SK-N-SH (cell line): ENCODE results near the gene ASAP3. TPM values are rescaled to one million over a fixed set of nuclear protein-coding genes. Genes with fewer than 3 reads are reported as not detected.

Experiments
- CTCF ChIA-PET: fragments of 300-600, 350-600 bp; formaldehyde crosslinking; extraction: SDS; loops from one replicate; lab custom pipeline; 2021; lab: Yijun Ruan, JAX
- POLR2A ChIA-PET: fragments of 350-600 bp; sonication (Branson Sonifier 250); formaldehyde crosslinking; extraction: SDS; loops from one replicate; lab custom pipeline; 2020; ENCODE audit warnings: antibody characterized with exemption, inconsistent platforms; lab: Yijun Ruan, JAX
- DNase-seq: peaks from one replicate; pipeline ENCODE4 v3.0.0; 2012
- H2AFZ ChIP-seq: fragments of 200-600 bp; sonication (generic); 2 replicates; pipeline ENCODE4 v1.8.1; 2016; ENCODE audit warnings: antibody characterized with exemption, mild to moderate bottlenecking, low read depth
- H3F3A ChIP-seq: fragments of 200-600 bp; sonication (generic); replicated peaks from 2 replicates; pipeline ENCODE3; 2016; ENCODE audit warnings: antibody characterized with exemption, mild to moderate bottlenecking; ENCODE audit not compliant: insufficient read depth
- H3K27ac ChIP-seq, 2 experiments: fragments of 200-500 bp in 1 of 2; fragments of 200-600 bp in 1 of 2; sonication (Bioruptor generic) in 1 of 2; sonication (generic), shearing (Covaris generic) in 1 of 2; 2 replicates each; pipeline versions ENCODE4 v1.5.1 to v1.6.1; 2014 to 2016; ENCODE audit warnings: low read depth in 2 of 2, inconsistent platforms in 1 of 2, low read length in 1 of 2, mild to moderate bottlenecking in 1 of 2, mixed read lengths in 1 of 2
- H3K27me3 ChIP-seq: fragments of 200-600 bp; sonication (generic), shearing (Covaris generic); 2 replicates; pipeline ENCODE4 v1.6.1; 2016; ENCODE audit warnings: mixed run types; ENCODE audit not compliant: insufficient read depth
- H3K36me3 ChIP-seq, 2 experiments: fragments of 200-500 bp in 1 of 2; fragments of 200-600 bp in 1 of 2; sonication (Bioruptor generic) in 1 of 2; sonication (generic) in 1 of 2; replicated peaks in 1 of 2; 2 replicates each; pipeline versions ENCODE3 to v1.5.1; 2014 to 2016; ENCODE audit warnings: low read length in 1 of 2, mild to moderate bottlenecking in 1 of 2; ENCODE audit not compliant: insufficient read depth in 2 of 2, control insufficient read depth in 1 of 2
- H3K4me1 ChIP-seq, 2 experiments: fragments of 200-500 bp in 1 of 2; fragments of 200-600 bp in 1 of 2; sonication (Bioruptor generic) in 1 of 2; sonication (generic), shearing (Covaris generic) in 1 of 2; 2 replicates each; pipeline versions ENCODE4 v1.5.1 to v1.6.1; 2014 to 2016; ENCODE audit warnings: low read depth in 1 of 2, low read length in 1 of 2, mixed run types in 1 of 2; ENCODE audit not compliant: insufficient read depth in 2 of 2, control insufficient read depth in 1 of 2
- H3K4me2 ChIP-seq: fragments of 200-600 bp; sonication (generic), shearing (Covaris generic); 2 replicates; pipeline ENCODE4 v1.6.1; 2017; ENCODE audit warnings: mixed run types
- H3K4me3 ChIP-seq, 2 experiments: fragments of 200-500 bp in 1 of 2; fragments of 200-600 bp in 1 of 2; sonication (Bioruptor generic) in 1 of 2; sonication (generic), shearing (Covaris generic) in 1 of 2; 2 replicates each; pipeline versions ENCODE4 v1.5.1 to v1.8.1; 2014 to 2016; ENCODE audit warnings: low read depth in 2 of 2, inconsistent platforms in 1 of 2, low read length in 1 of 2, mild to moderate bottlenecking in 1 of 2, mixed read lengths in 1 of 2, moderate library complexity in 1 of 2
- H3K79me2 ChIP-seq: fragments of 200-600 bp; sonication (generic); 2 replicates; pipeline ENCODE4 v1.8.1; 2017; ENCODE audit warnings: mild to moderate bottlenecking; ENCODE audit not compliant: insufficient read depth
- H3K9ac ChIP-seq: fragments of 200-600 bp; sonication (generic); 2 replicates; pipeline ENCODE4 v1.6.1; 2017; ENCODE audit warnings: mixed run types
- H3K9me2 ChIP-seq: fragments of 200-600 bp; sonication (generic); 2 replicates; pipeline ENCODE4 v1.6.1; 2017; ENCODE audit warnings: mixed run types
- H3K9me3 ChIP-seq: fragments of 200-600 bp; sonication (generic); 2 replicates; pipeline ENCODE4 v1.6.1; 2017; ENCODE audit warnings: mixed run types, mild to moderate bottlenecking, moderate library complexity
- H4K20me1 ChIP-seq: fragments of 200-600 bp; sonication (generic); 2 replicates; pipeline ENCODE4 v1.6.1; 2017; ENCODE audit warnings: mild to moderate bottlenecking, mixed run types; ENCODE audit not compliant: insufficient read depth
- ELF1 ChIP-seq: IDR thresholded peaks from 2 replicates; pipeline ENCODE4 v1.4.0; 2012
- EP300 ChIP-seq, 2 experiments: IDR thresholded peaks; 2 replicates each; pipeline versions ENCODE4 v1.4.0 to v1.6.1; 2012; ENCODE audit warnings: borderline replicate concordance in 1 of 2, low read depth in 1 of 2, low read length in 1 of 2
- EZH2phosphoT487 ChIP-seq: fragments of 200-600 bp; sonication (generic); IDR thresholded peaks from 2 replicates; pipeline ENCODE4 v1.6.1; 2017; ENCODE audit warnings: low read depth, mixed run types, mild to moderate bottlenecking, antibody characterized with exemption, moderate library complexity, borderline replicate concordance
- FOXJ3 ChIP-seq: sonication (generic); formaldehyde crosslinking; IDR thresholded peaks from 2 replicates; pipeline ENCODE4 v1.5.1; 2020; ENCODE audit warnings: mild to moderate bottlenecking, missing genetic modification reagents
- GATA2 ChIP-seq: sonication (generic); formaldehyde crosslinking; IDR thresholded peaks from 2 replicates; pipeline ENCODE4 v1.5.0; 2020; ENCODE audit warnings: mild to moderate bottlenecking, missing genetic modification reagents
- JUND ChIP-seq: IDR thresholded peaks from 2 replicates; pipeline ENCODE4 v1.4.0; 2012
- MEF2A ChIP-seq: IDR thresholded peaks from 2 replicates; pipeline ENCODE4 v1.4.0; 2012; ENCODE audit warnings: low read depth, borderline replicate concordance
- NFIC ChIP-seq: IDR thresholded peaks from 2 replicates; pipeline ENCODE4 v1.4.0; 2012; ENCODE audit warnings: borderline replicate concordance
- NRF1 ChIP-seq: IDR thresholded peaks from 2 replicates; pipeline ENCODE4 v1.6.1; 2012; ENCODE audit warnings: low read depth, mild to moderate bottlenecking, low read length
- RAD21 ChIP-seq: IDR thresholded peaks from 2 replicates; pipeline ENCODE4 v1.6.1; 2012; ENCODE audit warnings: mild to moderate bottlenecking, low read length
- RFX5 ChIP-seq: IDR thresholded peaks from 2 replicates; pipeline ENCODE4 v1.6.1; 2012; ENCODE audit warnings: mild to moderate bottlenecking, improper control_type of control experiment, low read length
- RXRA ChIP-seq: IDR thresholded peaks from 2 replicates; pipeline ENCODE4 v1.4.0; 2012; ENCODE audit warnings: low read depth, mild to moderate bottlenecking, borderline replicate concordance
- SMC3 ChIP-seq: IDR thresholded peaks from 2 replicates; pipeline ENCODE4 v1.6.1; 2012; ENCODE audit warnings: low read depth, low read length, improper control_type of control experiment
- YY1 ChIP-seq: IDR thresholded peaks from 2 replicates; pipeline ENCODE4 v1.4.0; 2012; ENCODE audit warnings: low read depth, mild to moderate bottlenecking
- WGBS: methylation state at CpG from one replicate; pipeline ENCODE4 v1.1.6; 2017; ENCODE audit warnings: low lambda C conversion rate; 5-methylcytosine and 5-hydroxymethylcytosine counted together
- polyA plus RNA-seq, 3 experiments: library from polyadenylated mRNA; depleted of rRNA; stranded (reverse); fragments of >200 nt; gene quantifications; 2 replicates each; pipeline ENCODE4 v1.2.3, GENCODE V29; 2012
- TF ChIP-seq, protein P1 (sequence below): IDR thresholded peaks from 2 replicates; pipeline ENCODE4 v1.4.0; 2012; ENCODE audit warnings: low read depth, borderline replicate concordance
- TF ChIP-seq, protein P2 (sequence below): IDR thresholded peaks from 2 replicates; pipeline ENCODE4 v1.4.0; 2012; ENCODE audit warnings: low read depth, borderline replicate concordance
- TF ChIP-seq, protein P3 (sequence below): fragments of 200-600 bp; sonication (generic); IDR thresholded peaks from 2 replicates; pipeline ENCODE4 v1.6.1; 2017; ENCODE audit warnings: antibody characterized with exemption, mild to moderate bottlenecking, moderate library complexity
- TF ChIP-seq, protein P4 (sequence below): fragments of 150-350 bp; IDR thresholded peaks from 2 replicates; pipeline ENCODE4 v1.6.1; 2017; ENCODE audit warnings: antibody characterized with exemption, low read length, low read depth, borderline replicate concordance
- TF ChIP-seq, protein P5 (sequence below): IDR thresholded peaks from 2 replicates; pipeline ENCODE4 v1.4.0; 2012; ENCODE audit warnings: low read depth

ASAP3 gene
- polyA plus RNA-seq, 1 of the 3 experiments (the other 2 are of a cell fraction): 19.6 TPM

DNA sequence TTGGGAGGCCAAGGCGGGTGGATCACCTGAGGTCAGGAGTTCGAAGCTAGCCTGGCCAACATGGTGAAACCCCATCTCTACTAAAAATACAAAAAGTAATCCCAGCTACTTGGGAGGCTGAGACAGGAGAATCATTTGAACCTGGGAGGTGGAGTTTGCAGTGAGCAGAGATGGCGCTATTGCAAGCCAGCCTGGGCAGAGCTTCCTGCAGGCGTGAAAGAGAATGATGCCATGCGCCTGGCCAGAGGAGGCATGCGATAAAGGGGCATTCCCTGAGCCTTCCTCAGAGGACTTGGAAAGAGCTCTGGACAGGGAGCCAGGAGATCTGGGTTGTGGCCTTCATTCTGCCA, 43.9 kb upstream of the ASAP3 start:
- Histone ChIP-seq H3K36me3 (no peaks in the 10 kb centered on the region), H3K4me2 (0 out of 2 replicates have a peak overlapping the region, but pooled peaks have one; percentile 19), H3K27me3 (no peaks in the 10 kb centered on the region), H3K9me2 (no peaks in the 10 kb centered on the region), H3K9ac (no peak overlapping the region), H3K79me2 (no peaks in the 10 kb centered on the region), H3K4me1 (peaks cover 11 to 38% of the 10 kb centered on the region in 2 experiments; a peak in 3 of 4 replicates), H3K27ac (no peak overlapping the region), H2AFZ (peak overlapping the region; percentile 53; the same call in 1 of the 2 replicates), H3K9me3 (no peaks in the 10 kb centered on the region), H3K4me3 (no peak overlapping the region), H4K20me1 (no peaks in the 10 kb centered on the region), H3F3A (peaks cover 17% of the 10 kb centered on the region)
- POLR2A ChIA-PET: no interaction called here
- no peak for DNase-seq
- no peak for TF ChIP-seq RFX5
- no peak for TF ChIP-seq RXRA
- no peak for TF ChIP-seq RAD21
- TF ChIP-seq FOXJ3: no peak
- TF ChIP-seq, protein P1, sequence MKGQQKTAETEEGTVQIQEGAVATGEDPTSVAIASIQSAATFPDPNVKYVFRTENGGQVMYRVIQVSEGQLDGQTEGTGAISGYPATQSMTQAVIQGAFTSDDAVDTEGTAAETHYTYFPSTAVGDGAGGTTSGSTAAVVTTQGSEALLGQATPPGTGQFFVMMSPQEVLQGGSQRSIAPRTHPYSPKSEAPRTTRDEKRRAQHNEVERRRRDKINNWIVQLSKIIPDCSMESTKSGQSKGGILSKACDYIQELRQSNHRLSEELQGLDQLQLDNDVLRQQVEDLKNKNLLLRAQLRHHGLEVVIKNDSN: no peak
- TF ChIP-seq NFIC: no peak
- no peak for TF ChIP-seq JUND
- TF ChIP-seq, protein P2, sequence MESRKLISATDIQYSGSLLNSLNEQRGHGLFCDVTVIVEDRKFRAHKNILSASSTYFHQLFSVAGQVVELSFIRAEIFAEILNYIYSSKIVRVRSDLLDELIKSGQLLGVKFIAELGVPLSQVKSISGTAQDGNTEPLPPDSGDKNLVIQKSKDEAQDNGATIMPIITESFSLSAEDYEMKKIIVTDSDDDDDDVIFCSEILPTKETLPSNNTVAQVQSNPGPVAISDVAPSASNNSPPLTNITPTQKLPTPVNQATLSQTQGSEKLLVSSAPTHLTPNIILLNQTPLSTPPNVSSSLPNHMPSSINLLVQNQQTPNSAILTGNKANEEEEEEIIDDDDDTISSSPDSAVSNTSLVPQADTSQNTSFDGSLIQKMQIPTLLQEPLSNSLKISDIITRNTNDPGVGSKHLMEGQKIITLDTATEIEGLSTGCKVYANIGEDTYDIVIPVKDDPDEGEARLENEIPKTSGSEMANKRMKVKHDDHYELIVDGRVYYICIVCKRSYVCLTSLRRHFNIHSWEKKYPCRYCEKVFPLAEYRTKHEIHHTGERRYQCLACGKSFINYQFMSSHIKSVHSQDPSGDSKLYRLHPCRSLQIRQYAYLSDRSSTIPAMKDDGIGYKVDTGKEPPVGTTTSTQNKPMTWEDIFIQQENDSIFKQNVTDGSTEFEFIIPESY: no peak
- no peak for TF ChIP-seq SMC3
- no peak for TF ChIP-seq ELF1
- TF ChIP-seq GATA2 (CRISPR knock-in tag): no peak
- CTCF ChIA-PET: interaction anchor here (1.8 to 29.7 kb wide), 6 partner anchors 12 to 124 kb away, joined by 5 to 503 read pairs (median 12); no protein-coding TSS in a partner anchor
- WGBS: 94% methylated on average over 6 of the region's 6 CpGs

DNA sequence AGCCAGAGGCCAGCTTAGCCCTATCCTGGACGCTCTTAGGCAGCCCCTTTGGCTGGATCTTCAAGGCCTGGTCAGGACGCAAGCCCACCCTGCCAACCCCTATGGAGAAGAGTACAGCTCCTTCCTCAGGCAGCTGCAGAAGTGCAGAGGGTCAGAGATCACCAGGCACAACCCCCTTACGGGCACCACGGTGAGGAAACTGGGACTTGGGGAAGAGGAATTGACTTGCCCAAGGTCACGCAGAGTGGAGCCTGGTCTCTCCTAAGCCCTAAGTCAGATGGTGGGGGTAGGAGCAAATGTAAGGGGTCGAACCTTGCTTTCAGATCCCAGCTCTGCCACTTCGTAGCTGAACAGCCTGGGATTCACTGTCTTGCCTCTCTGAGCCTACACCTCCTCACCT, 43.4 kb upstream of the ASAP3 start:
- ChIA-PET CTCF (interaction anchor here (1.8 to 29.7 kb wide), 5 partner anchors 13 to 111 kb away, joined by 5 to 503 read pairs (median 19); no protein-coding TSS in a partner anchor), POLR2A (no interaction called here)
- no peaks in the 10 kb centered on the region for H3K9me3 ChIP-seq
- no peak for DNase-seq
- WGBS: 93% methylated on average over 4 of the region's 7 CpGs
- H2AFZ ChIP-seq: no peak overlapping the region
- H3K9ac ChIP-seq: no peak overlapping the region
- no peak overlapping the region for H3K4me2 ChIP-seq
- peaks cover 12% of the 10 kb centered on the region for H3F3A ChIP-seq
- no peak overlapping the region for H3K4me3 ChIP-seq
- H3K4me1 ChIP-seq: peaks cover 11 to 36% of the 10 kb centered on the region in 2 experiments; a peak in 3 of 4 replicates
- no peaks in the 10 kb centered on the region for H3K9me2 ChIP-seq
- no peak overlapping the region for H3K27ac ChIP-seq
- H3K27me3 ChIP-seq: no peaks in the 10 kb centered on the region
- no peaks in the 10 kb centered on the region for H3K36me3 ChIP-seq
- no peaks in the 10 kb centered on the region for H4K20me1 ChIP-seq
- no peaks in the 10 kb centered on the region for H3K79me2 ChIP-seq
- TF ChIP-seq, protein P1: no peak
- TF ChIP-seq ELF1 (no peak), NRF1 (no peak), EP300 (IDR thresholded peaks at IDR 0.05; ENCODE audit: borderline replicate concordance in 1 of 2, low read depth in 1 of 2, low read length in 1 of 2) (no peak), EZH2phosphoT487 (no peak), MEF2A (no peak), FOXJ3 (no peak), YY1 (no peak)
- TF ChIP-seq, protein P3, sequence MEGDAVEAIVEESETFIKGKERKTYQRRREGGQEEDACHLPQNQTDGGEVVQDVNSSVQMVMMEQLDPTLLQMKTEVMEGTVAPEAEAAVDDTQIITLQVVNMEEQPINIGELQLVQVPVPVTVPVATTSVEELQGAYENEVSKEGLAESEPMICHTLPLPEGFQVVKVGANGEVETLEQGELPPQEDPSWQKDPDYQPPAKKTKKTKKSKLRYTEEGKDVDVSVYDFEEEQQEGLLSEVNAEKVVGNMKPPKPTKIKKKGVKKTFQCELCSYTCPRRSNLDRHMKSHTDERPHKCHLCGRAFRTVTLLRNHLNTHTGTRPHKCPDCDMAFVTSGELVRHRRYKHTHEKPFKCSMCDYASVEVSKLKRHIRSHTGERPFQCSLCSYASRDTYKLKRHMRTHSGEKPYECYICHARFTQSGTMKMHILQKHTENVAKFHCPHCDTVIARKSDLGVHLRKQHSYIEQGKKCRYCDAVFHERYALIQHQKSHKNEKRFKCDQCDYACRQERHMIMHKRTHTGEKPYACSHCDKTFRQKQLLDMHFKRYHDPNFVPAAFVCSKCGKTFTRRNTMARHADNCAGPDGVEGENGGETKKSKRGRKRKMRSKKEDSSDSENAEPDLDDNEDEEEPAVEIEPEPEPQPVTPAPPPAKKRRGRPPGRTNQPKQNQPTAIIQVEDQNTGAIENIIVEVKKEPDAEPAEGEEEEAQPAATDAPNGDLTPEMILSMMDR: no peak
- TF ChIP-seq, protein P4, sequence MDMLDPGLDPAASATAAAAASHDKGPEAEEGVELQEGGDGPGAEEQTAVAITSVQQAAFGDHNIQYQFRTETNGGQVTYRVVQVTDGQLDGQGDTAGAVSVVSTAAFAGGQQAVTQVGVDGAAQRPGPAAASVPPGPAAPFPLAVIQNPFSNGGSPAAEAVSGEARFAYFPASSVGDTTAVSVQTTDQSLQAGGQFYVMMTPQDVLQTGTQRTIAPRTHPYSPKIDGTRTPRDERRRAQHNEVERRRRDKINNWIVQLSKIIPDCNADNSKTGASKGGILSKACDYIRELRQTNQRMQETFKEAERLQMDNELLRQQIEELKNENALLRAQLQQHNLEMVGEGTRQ: no peak
- TF ChIP-seq, protein P2: no peak
- TF ChIP-seq, protein P5, sequence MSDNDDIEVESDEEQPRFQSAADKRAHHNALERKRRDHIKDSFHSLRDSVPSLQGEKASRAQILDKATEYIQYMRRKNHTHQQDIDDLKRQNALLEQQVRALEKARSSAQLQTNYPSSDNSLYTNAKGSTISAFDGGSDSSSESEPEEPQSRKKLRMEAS: no peak
